ENCODE results near the gene SORCS2.

- TF ChIP-seq SMC3 (conservative IDR thresholded peaks at IDR 0.05; ENCODE audit: poor library complexity) (no peak), CTCF (IDR thresholded peaks at IDR 0.05; ENCODE audit: poor library complexity, severe bottlenecking) (no peak), EP300 (conservative IDR thresholded peaks at IDR 0.05; ENCODE audit: poor library complexity, severe bottlenecking) (no peak)
Measured at GRCh38 chr4:7414736-7415510, 222.6 kb downstream of the SORCS2 start.

Data from neural cell (in vitro differentiated cells).